PC-3 (cell line): ENCODE measurements around the gene NSUN2. TPM values are rescaled to one million over a fixed set of nuclear protein-coding genes. Genes with fewer than 3 reads are reported as not detected.

Source experiments
- ATAC-seq: fragments of 200-7000 bp; cut with Tn5 transposase; 2 replicates; pipeline ENCODE4 v1.9.1; 2020; ENCODE audit warnings: mild to moderate bottlenecking, moderate library complexity
- BruUV-seq: library from RNA; stranded (reverse); fragments of 400-500 nt; replicated peaks from 2 replicates; lab custom pipeline; 2021; lab: Mats Ljungman, UMichigan
- CTCF ChIA-PET: fragments of 300-600 bp; sonication (Branson Sonifier 250); formaldehyde crosslinking; loops from one replicate; lab custom pipeline; 2022; ENCODE audit warnings: antibody characterized with exemption; lab: Charles Lee
- POLR2A ChIA-PET: fragments of 300-600 bp; sonication (Branson Sonifier 250); formaldehyde crosslinking; loops from one replicate; lab custom pipeline; 2022; ENCODE audit warnings: antibody characterized with exemption; ENCODE audit not compliant: unreplicated experiment; lab: Charles Lee
- DNase-seq: peaks from one replicate; pipeline ENCODE4 v3.0.0-alpha.2; 2015
- H2AFZ ChIP-seq: fragments of 300-600 bp; sonication (generic); 2 replicates; pipeline ENCODE4 v1.6.0; 2016; ENCODE audit warnings: antibody characterized with exemption, low read length
- H3F3A ChIP-seq: fragments of 300-600 bp; sonication (generic); one replicate; pipeline ENCODE4 v1.6.0; 2017; ENCODE audit warnings: antibody characterized with exemption, low read length, control low read depth, mild to moderate bottlenecking; ENCODE audit not compliant: unreplicated experiment
- H3K27ac ChIP-seq: fragments of 300-600 bp; sonication (generic); 2 replicates; pipeline ENCODE4 v1.5.1; 2016; ENCODE audit warnings: mild to moderate bottlenecking, low read length
- H3K27me3 ChIP-seq: fragments of 300-600 bp; sonication (generic); 2 replicates; pipeline ENCODE4 v1.6.1; 2016; ENCODE audit warnings: low read length, mixed read lengths
- H3K36me3 ChIP-seq: fragments of 300-600 bp; sonication (generic); 2 replicates; pipeline ENCODE4 v1.6.1; 2016; ENCODE audit warnings: low read depth, mixed run types, low read length, mixed read lengths
- H3K4me1 ChIP-seq: fragments of 300-600 bp; sonication (generic); 2 replicates; pipeline ENCODE4 v1.5.1; 2016; ENCODE audit warnings: low read length; ENCODE audit not compliant: insufficient read depth
- H3K4me2 ChIP-seq: fragments of 300-600 bp; sonication (generic); 2 replicates; pipeline ENCODE4 v1.6.0; 2016; ENCODE audit warnings: low read length
- H3K4me3 ChIP-seq: fragments of 300-600 bp; sonication (generic); 2 replicates; pipeline ENCODE4 v1.5.1; 2016; ENCODE audit warnings: mild to moderate bottlenecking, low read length, mixed read lengths
- H3K79me2 ChIP-seq: fragments of 300-600 bp; sonication (generic); 2 replicates; pipeline ENCODE4 v1.6.1; 2017; ENCODE audit warnings: low read length, mixed read lengths
- H3K9ac ChIP-seq: fragments of 300-600 bp; sonication (generic); 2 replicates; pipeline ENCODE4 v1.6.0; 2016; ENCODE audit warnings: mild to moderate bottlenecking, low read length
- H3K9me2 ChIP-seq: fragments of 300-600 bp; sonication (generic); replicated peaks from 2 replicates; pipeline ENCODE4 v1.6.1; 2016; ENCODE audit warnings: mixed run types, low read length, mixed read lengths
- H3K9me3 ChIP-seq: fragments of 300-600 bp; sonication (generic); 2 replicates; pipeline ENCODE4 v1.6.1; 2016; ENCODE audit warnings: low read length, mixed read lengths
- H4K20me1 ChIP-seq: fragments of 300-600 bp; sonication (generic); 2 replicates; pipeline ENCODE4 v1.6.1; 2016; ENCODE audit warnings: low read length, mixed read lengths
- CTCF ChIP-seq: fragments of 300-600 bp; sonication (generic); conservative IDR thresholded peaks from 2 replicates; pipeline ENCODE4 v1.5.1; 2017; ENCODE audit warnings: antibody characterized with exemption, low read depth, mild to moderate bottlenecking, low read length
- EZH2 ChIP-seq: fragments of 300-600 bp; sonication (generic); IDR thresholded peaks from one replicate; pipeline ENCODE4 v1.6.1; 2017; ENCODE audit warnings: antibody characterized with exemption, mild to moderate bottlenecking, low read length; ENCODE audit not compliant: unreplicated experiment
- EZH2phosphoT487 ChIP-seq: fragments of 300-600 bp; sonication (generic); IDR thresholded peaks from 2 replicates; pipeline ENCODE4 v1.6.1; 2018; ENCODE audit warnings: mild to moderate bottlenecking, antibody characterized with exemption, low read length, borderline replicate concordance
- intact Hi-C: fragments of 100-400 bp; cut with micrococcal nuclease; formaldehyde crosslinking; loops from 2 replicates; pipeline ENCODE4 v1.9.0; 2023
- total RNA-seq: library from RNA; depleted of rRNA; stranded (reverse); fragments of >200 nt; gene quantifications from 2 replicates; pipeline ENCODE4 v1.2.3, GENCODE V29; 2014

Gene NSUN2
- total RNA-seq, 1 experiment from 2014 or later = 351 TPM

- Histone ChIP-seq H3K4me1 (no peaks in the 10 kb centered on the region), H3K9me2 (no peaks in the 10 kb centered on the region), H2AFZ (no peak overlapping the region), H3K79me2 (no peaks in the 10 kb centered on the region), H3K27me3 (peaks cover 36% of the 10 kb centered on the region), H3F3A (no peaks in the 10 kb centered on the region), H3K27ac (no peak overlapping the region), H3K9me3 (no peaks in the 10 kb centered on the region), H4K20me1 (no peaks in the 10 kb centered on the region), H3K36me3 (no peaks in the 10 kb centered on the region), H3K4me3 (no peak overlapping the region), H3K4me2 (no peak overlapping the region), H3K9ac (no peak overlapping the region)
- ChIA-PET POLR2A (no interaction called here), CTCF (no interaction called here)
- no peak for TF ChIP-seq EZH2phosphoT487
- no peak for TF ChIP-seq EZH2
- TF ChIP-seq CTCF = no peak
- DNase-seq (no peak), ATAC-seq (no peak)
- no TSS peak for BruUV-seq
- intact Hi-C loops = no loop called here
Measured at GRCh38 chr5:6584727-6585126, 48.1 kb downstream of the NSUN2 start.

DNA sequence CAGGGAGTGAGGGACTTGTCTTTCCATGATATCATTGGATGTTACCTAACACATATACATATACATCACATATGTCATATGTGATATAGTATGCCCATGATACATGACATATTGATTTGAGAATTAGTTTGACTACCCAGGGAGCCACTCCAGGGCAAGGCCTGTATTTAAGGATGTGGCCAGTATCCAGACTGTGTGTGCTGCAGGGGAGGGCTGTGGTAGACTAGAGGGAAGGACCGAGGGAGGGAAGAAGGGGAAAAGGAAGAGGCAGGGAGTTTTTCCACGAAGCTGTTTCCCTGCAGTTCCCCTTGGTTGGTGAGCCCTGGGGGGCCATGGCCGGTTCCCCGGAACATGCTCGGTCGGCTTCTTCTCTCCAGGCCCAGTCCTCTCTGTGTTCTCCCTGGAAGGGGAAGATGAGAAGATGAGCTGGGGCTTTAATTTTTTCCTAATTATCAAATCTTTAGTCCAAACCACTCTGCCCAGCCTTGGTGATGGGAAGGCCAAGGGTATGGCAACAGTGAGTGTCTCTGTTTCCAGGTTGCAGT lies 48.7 kb downstream of the NSUN2 start:
- Histone ChIP-seq H3K27ac (no peak overlapping the region), H3K27me3 (peaks cover 41% of the 10 kb centered on the region), H3K4me3 (no peak overlapping the region), H3K36me3 (no peaks in the 10 kb centered on the region), H3K4me1 (no peaks in the 10 kb centered on the region), H3K79me2 (no peaks in the 10 kb centered on the region), H3K9me3 (no peaks in the 10 kb centered on the region), H3F3A (no peaks in the 10 kb centered on the region), H3K4me2 (no peak overlapping the region), H2AFZ (no peak overlapping the region), H3K9ac (no peak overlapping the region), H4K20me1 (no peaks in the 10 kb centered on the region), H3K9me2 (no peaks in the 10 kb centered on the region)
- ChIA-PET POLR2A (no interaction called here), CTCF (no interaction called here)
- no peak for DNase-seq
- BruUV-seq = no TSS peak
- intact Hi-C loops = no loop called here
- no peak for ATAC-seq
- TF ChIP-seq CTCF = no peak
- no peak for TF ChIP-seq EZH2
- no peak for TF ChIP-seq EZH2phosphoT487

GRCh38 chr5:6583049-6583880 lies 49.6 kb downstream of the NSUN2 start:
- Histone ChIP-seq H3F3A (no peaks in the 10 kb centered on the region), H3K27ac (no peak overlapping the region), H3K9me3 (no peaks in the 10 kb centered on the region), H3K9ac (no peak overlapping the region), H3K9me2 (no peaks in the 10 kb centered on the region), H3K4me2 (no peak overlapping the region), H4K20me1 (no peaks in the 10 kb centered on the region), H3K27me3 (peaks cover 50% of the 10 kb centered on the region), H3K36me3 (no peaks in the 10 kb centered on the region), H3K79me2 (no peaks in the 10 kb centered on the region), H3K4me3 (no peak overlapping the region), H3K4me1 (no peaks in the 10 kb centered on the region), H2AFZ (no peak overlapping the region)
- no peak for ATAC-seq
- no TSS peak for BruUV-seq
- no peak for DNase-seq
- intact Hi-C loops = no loop called here
- CTCF ChIA-PET = no interaction called here
- POLR2A ChIA-PET = no interaction called here
- TF ChIP-seq EZH2phosphoT487 (no peak), CTCF (no peak), EZH2 (no peak)
